ENCODE data around the gene PSAPL1.

The PSAPL1 gene

GRCh38 chr4:7414736-7415510 is 19.8 kb downstream of the PSAPL1 start:
- no peak for DNase-seq (ENCODE audit: low read depth)
- H3K4me3 ChIP-seq (ENCODE audit: low read length) = no peak overlapping the region
- no peak for TF ChIP-seq CTCF (conservative IDR thresholded peaks at IDR 0.05; ENCODE audit: low read depth, low read length)

GRCh38 chr4:7414046-7414445 is 20.7 kb downstream of the PSAPL1 start:
- no peak for DNase-seq (ENCODE audit: low read depth)

GRCh38 chr4:7412554-7412912 is 22.2 kb downstream of the PSAPL1 start:
- no peak for TF ChIP-seq CTCF (conservative IDR thresholded peaks at IDR 0.05; ENCODE audit: low read depth, low read length)
- no peak overlapping the region for H3K4me3 ChIP-seq (ENCODE audit: low read length)
- no peak for DNase-seq (ENCODE audit: low read depth)

More at GRCh38 chr4:7414046-7414445, 20.7 kb downstream of the PSAPL1 start:
- TF ChIP-seq CTCF (conservative IDR thresholded peaks at IDR 0.05; ENCODE audit: low read depth, low read length) = no peak
- H3K4me3 ChIP-seq (ENCODE audit: low read length) = no peak overlapping the region

- no peak for DNase-seq (ENCODE audit: low read depth)
- TF ChIP-seq CTCF (conservative IDR thresholded peaks at IDR 0.05; ENCODE audit: low read depth, low read length) = no peak
- H3K4me3 ChIP-seq (ENCODE audit: low read length) = no peak overlapping the region
Observed at GRCh38 chr4:7411896-7412553, 22.7 kb downstream of the PSAPL1 start.

- TF ChIP-seq CTCF (conservative IDR thresholded peaks at IDR 0.05; ENCODE audit: low read depth, low read length) = no peak
- no peak overlapping the region for H3K4me3 ChIP-seq (ENCODE audit: low read length)
- DNase-seq (ENCODE audit: low read depth) = no peak
Observed at GRCh38 chr4:7411491-7411890, 23.2 kb downstream of the PSAPL1 start.

GRCh38 chr4:7410446-7410845 is 24.3 kb downstream of the PSAPL1 start:
- no peak overlapping the region for H3K4me3 ChIP-seq (ENCODE audit: low read length)
- no peak for DNase-seq (ENCODE audit: low read depth)
- no peak for TF ChIP-seq CTCF (conservative IDR thresholded peaks at IDR 0.05; ENCODE audit: low read depth, low read length)

- DNase-seq (ENCODE audit: low read depth) = no peak
- no peak overlapping the region for H3K4me3 ChIP-seq (ENCODE audit: low read length)
- TF ChIP-seq CTCF (conservative IDR thresholded peaks at IDR 0.05; ENCODE audit: low read depth, low read length) = no peak
Observed at GRCh38 chr4:7408166-7408565, 26.6 kb downstream of the PSAPL1 start.
